GM21515 (cell line): Measurements from ENCODE around the gene CCDC27.

Source experiments
- ATAC-seq: cut with Tn5 transposase; IDR thresholded peaks from one replicate; pipeline ENCODE4 v1.9.1; 2021; ENCODE audit not compliant: unreplicated experiment

Gene CCDC27

GRCh38 chr1:3817138-3817740 is 65.0 kb downstream of the CCDC27 start:
- ATAC-seq, result no peak

GRCh38 chr1:3817821-3818597 is 65.8 kb downstream of the CCDC27 start:
- no peak for ATAC-seq

- no peak for ATAC-seq
Measured at GRCh38 chr1:3819771-3820200, 67.5 kb downstream of the CCDC27 start.

GRCh38 chr1:3820316-3820715 is 68.1 kb downstream of the CCDC27 start:
- ATAC-seq, result no peak

GRCh38 chr1:3821004-3821403 is 68.8 kb downstream of the CCDC27 start:
- no peak for ATAC-seq
